Prostate gland (tissue), 2 donors: ENCODE results near the gene IMMP2L. TPM values are rescaled to one million over a fixed set of nuclear protein-coding genes. Genes with fewer than 3 reads are reported as not detected.

Experiments
- DNase-seq: peaks from one replicate; pipeline ENCODE4 v3.0.0-alpha.2; 2019; ENCODE audit warnings: low spot score
- H3K27ac ChIP-seq, 2 donors: fragments of 200-600 bp; sonication (generic); 2 replicates each; pipeline ENCODE4 v1.5.1; 2017 to 2019
- H3K27me3 ChIP-seq: fragments of 200-600 bp; sonication (generic); replicated peaks from 2 replicates; pipeline ENCODE4 v1.5.1; 2019; ENCODE audit not compliant: insufficient read depth
- H3K36me3 ChIP-seq, 2 donors: fragments of 200-600 bp; sonication (generic); 1 replicate in 1 of 2; 2 replicates in 1 of 2; pipeline versions ENCODE4 v1.5.1 to v1.8.1; 2017 to 2019
- H3K4me1 ChIP-seq: fragments of 200-600 bp; sonication (generic); replicated peaks from 2 replicates; pipeline ENCODE4 v1.5.1; 2019
- H3K4me3 ChIP-seq, 2 donors: fragments of 200-600 bp; sonication (generic); 2 replicates each; pipeline ENCODE4 v1.5.1; 2017 to 2019
- H3K9me3 ChIP-seq: fragments of 200-600 bp; sonication (generic); 2 replicates; pipeline ENCODE4 v1.5.1; 2017
- POLR2A ChIP-seq: fragments of 450-650 bp; IDR thresholded peaks from one replicate; pipeline ENCODE4 v1.6.1; 2016; ENCODE audit warnings: antibody characterized with exemption, mild to moderate bottlenecking
- POLR2AphosphoS5 ChIP-seq: sonication (generic); formaldehyde crosslinking; IDR thresholded peaks from one replicate; pipeline ENCODE4 v1.6.1; 2017; ENCODE audit warnings: antibody characterized with exemption
- WGBS: methylation state at CpG from one replicate; pipeline ENCODE4 v1.1.5; 2018; 5-methylcytosine and 5-hydroxymethylcytosine counted together
- intact Hi-C: fragments of 100-400 bp; cut with DNase I; formaldehyde crosslinking; loops from one replicate; pipeline ENCODE4 v1.14.2; 2022
- total RNA-seq, 2 donors: library from RNA; depleted of rRNA; stranded (reverse); fragments of >200 nt; gene quantifications; one replicate each; pipeline ENCODE4 v1.1.0, GENCODE V29; 2016
- TF ChIP-seq, protein P1 (sequence below), 4 experiments: fragments of 200-600 bp in 2 of 4; fragments of 450-650 bp in 2 of 4; sonication (generic) in 2 of 4; IDR thresholded peaks; 1 replicate in 3 of 4; 2 replicates in 1 of 4; pipeline ENCODE4 v1.5.1; 2016 to 2019; ENCODE audit warnings: antibody characterized with exemption in 4 of 4, mild to moderate bottlenecking in 2 of 4, moderate library complexity in 2 of 4

The IMMP2L gene
- total RNA-seq, 2 donors from 2014 or later, result 16.9 to 20.4 TPM

DNA sequence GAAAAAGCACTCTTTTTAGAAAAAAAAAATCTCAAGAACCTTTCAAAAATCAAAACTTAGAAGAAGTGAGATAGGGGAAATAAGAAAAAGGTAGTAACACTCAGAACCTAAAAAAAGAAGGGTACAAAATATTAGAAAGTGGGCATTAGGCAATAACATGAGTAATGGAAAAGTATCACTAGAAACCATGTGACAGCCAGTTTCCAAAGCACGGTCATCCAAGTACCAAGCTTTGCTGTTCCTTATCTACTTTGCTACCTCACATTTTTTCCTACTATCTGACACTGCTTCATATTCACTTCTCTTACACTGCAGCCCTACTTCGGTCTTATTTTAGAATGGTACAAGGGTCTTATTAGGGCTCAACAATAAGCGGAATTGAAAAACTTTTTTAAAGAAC is 30.3 kb downstream of the IMMP2L start:
- H3K27me3 ChIP-seq, result no peaks in the 10 kb centered on the region
- no peak for DNase-seq
- TF ChIP-seq POLR2AphosphoS5 (no peak), POLR2A (no peak)
- TF ChIP-seq, protein P1, sequence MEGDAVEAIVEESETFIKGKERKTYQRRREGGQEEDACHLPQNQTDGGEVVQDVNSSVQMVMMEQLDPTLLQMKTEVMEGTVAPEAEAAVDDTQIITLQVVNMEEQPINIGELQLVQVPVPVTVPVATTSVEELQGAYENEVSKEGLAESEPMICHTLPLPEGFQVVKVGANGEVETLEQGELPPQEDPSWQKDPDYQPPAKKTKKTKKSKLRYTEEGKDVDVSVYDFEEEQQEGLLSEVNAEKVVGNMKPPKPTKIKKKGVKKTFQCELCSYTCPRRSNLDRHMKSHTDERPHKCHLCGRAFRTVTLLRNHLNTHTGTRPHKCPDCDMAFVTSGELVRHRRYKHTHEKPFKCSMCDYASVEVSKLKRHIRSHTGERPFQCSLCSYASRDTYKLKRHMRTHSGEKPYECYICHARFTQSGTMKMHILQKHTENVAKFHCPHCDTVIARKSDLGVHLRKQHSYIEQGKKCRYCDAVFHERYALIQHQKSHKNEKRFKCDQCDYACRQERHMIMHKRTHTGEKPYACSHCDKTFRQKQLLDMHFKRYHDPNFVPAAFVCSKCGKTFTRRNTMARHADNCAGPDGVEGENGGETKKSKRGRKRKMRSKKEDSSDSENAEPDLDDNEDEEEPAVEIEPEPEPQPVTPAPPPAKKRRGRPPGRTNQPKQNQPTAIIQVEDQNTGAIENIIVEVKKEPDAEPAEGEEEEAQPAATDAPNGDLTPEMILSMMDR (IDR thresholded peaks at IDR 0.05), result no peak
- peaks cover 13% of the 10 kb centered on the region for H3K4me1 ChIP-seq
- no peak overlapping the region for H3K27ac ChIP-seq
- no peak overlapping the region for H3K4me3 ChIP-seq
- 92% methylated on average over 3 of the region's 3 CpGs for WGBS
- intact Hi-C loops, result no loop called here
- no peaks in the 10 kb centered on the region for H3K36me3 ChIP-seq
- no peaks in the 10 kb centered on the region for H3K9me3 ChIP-seq

DNA sequence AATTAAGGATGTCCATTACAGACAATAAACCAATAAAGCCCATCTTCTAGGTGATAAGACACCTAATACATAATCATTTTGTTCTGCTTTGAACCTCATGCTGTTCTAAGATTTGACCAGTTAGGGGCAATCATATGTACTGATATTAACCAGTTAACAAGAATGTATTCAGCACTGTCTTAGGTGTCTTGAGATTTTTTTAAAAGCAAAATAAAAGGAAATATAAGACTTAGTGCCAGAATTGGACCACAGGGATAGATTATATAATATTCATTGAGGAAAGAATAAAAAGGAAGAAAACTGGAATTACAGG is 32.0 kb downstream of the IMMP2L start:
- DNase-seq, result no peak
- TF ChIP-seq POLR2AphosphoS5 (no peak), POLR2A (no peak)
- TF ChIP-seq, protein P1 (IDR thresholded peaks at IDR 0.05), result no peak
- no peaks in the 10 kb centered on the region for H3K27me3 ChIP-seq
- intact Hi-C loops, result no loop called here
- peak overlapping the region in 1 of 2 donors; percentile 39 for H3K27ac ChIP-seq
- H3K4me3 ChIP-seq, result no peak overlapping the region
- no peaks in the 10 kb centered on the region for H3K9me3 ChIP-seq
- H3K4me1 ChIP-seq, result peaks cover 13% of the 10 kb centered on the region
- H3K36me3 ChIP-seq, result no peaks in the 10 kb centered on the region

DNA sequence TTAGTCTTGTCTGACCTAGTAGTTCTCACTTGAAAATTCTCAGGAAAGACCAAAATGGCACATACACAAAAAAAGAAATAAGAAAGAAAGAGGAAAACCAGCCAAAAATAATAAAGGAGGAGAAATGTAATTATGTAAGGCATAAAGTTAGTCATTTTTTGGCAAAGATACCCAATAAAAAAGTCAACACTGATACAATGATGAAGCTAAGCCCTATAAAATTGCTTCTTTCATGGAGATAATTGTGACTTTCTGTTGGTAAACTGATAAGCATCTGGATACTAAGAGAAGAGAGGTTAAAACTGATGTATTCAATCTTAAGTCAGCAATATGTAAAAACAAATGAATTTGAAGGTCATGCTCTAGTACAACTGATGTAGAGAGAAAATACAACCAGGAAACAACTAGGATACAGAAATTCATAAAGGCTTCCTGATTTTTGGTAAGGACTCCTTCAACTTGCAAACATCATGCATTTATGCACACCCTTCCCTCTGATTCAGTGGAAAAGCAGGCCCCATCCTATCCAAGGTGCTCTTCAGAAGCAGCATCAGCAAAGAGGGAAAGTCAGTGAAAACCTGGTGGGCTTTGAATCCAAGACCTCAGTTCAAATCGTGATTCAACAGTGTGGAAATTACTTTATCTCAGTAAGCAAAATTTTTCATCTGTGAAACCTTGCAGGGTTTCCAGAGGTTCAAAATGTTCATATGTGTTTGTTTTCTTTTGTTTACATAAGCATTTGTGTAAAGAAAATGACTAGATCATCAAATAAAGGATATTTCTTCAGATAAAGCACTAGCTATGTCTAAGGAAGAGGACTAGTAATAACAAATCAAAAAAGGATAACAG is 32.6 kb downstream of the IMMP2L start:
- Histone ChIP-seq H3K4me3 (no peak overlapping the region), H3K27me3 (no peaks in the 10 kb centered on the region), H3K27ac (peak overlapping the region in 1 of 2 donors; percentile 39), H3K36me3 (no peaks in the 10 kb centered on the region), H3K9me3 (no peaks in the 10 kb centered on the region), H3K4me1 (peaks cover 13% of the 10 kb centered on the region)
- TF ChIP-seq, protein P1 (IDR thresholded peaks at IDR 0.05), result no peak
- TF ChIP-seq POLR2A (no peak), POLR2AphosphoS5 (no peak)
- intact Hi-C loops, result no loop called here
- DNase-seq, result no peak
- 14% methylated on average over 1 of the region's 1 CpG for WGBS

DNA sequence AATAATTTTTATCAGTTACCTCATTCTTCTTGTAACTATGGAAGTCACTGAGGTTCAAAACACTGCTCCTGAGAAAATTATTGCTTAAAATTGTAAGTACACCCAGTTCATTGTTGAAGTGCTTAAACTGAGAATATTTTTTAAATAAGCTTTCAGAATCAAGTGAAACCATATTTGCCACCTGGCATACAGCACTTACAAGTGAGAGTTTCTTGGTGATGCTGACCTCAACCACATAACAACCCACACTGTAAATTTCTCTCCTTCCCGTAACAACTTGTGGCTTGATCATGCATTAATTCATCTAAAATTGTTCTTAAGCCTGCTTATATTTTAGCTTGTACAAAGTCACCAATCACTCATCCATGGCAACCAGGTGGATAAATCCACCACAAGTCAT is 34.0 kb downstream of the IMMP2L start:
- 82% methylated on average over 1 of the region's 1 CpG for WGBS

More for the DNA sequence above, 34.0 kb downstream of the IMMP2L start:
- no peaks in the 10 kb centered on the region for H3K9me3 ChIP-seq
- H3K4me3 ChIP-seq, result no peak overlapping the region
- H3K4me1 ChIP-seq, result peaks cover 13% of the 10 kb centered on the region
- TF ChIP-seq POLR2A (no peak), POLR2AphosphoS5 (no peak)
- TF ChIP-seq, protein P1 (IDR thresholded peaks at IDR 0.05), result no peak
- H3K36me3 ChIP-seq, result no peaks in the 10 kb centered on the region
- no peak for DNase-seq
- intact Hi-C loops, result no loop called here
- H3K27ac ChIP-seq, result no peak overlapping the region
- H3K27me3 ChIP-seq, result no peaks in the 10 kb centered on the region
